ENCODE data around the gene ATXN2. TPM values are rescaled to one million over a fixed set of nuclear protein-coding genes. Genes with fewer than 3 reads are reported as not detected.
"Not testable (repeated sequence)": the region's sequence is repeated elsewhere in the genome, so short reads cannot be mapped to it uniquely, and the experiment has no call there.

ATXN2 gene
- total RNA-seq, 1 experiment from 2014 or later: 18.9 TPM

GRCh38 chr12:111405149-111405858 lies 193.8 kb downstream of the ATXN2 start:
- peak; percentile 98 for DNase-seq (ENCODE audit: low read depth)

- peak; percentile 54 for DNase-seq (ENCODE audit: low read depth)
Measured at GRCh38 chr12:111404362-111405148, 194.6 kb downstream of the ATXN2 start.

- DNase-seq (ENCODE audit: low read depth): not testable (repeated sequence)
Measured at GRCh38 chr12:111402490-111402824, 196.7 kb downstream of the ATXN2 start.

Small RNA genes within 50 kb of the gene (small RNA-seq; reads per million reads assigned to genes)
- not detected for gene RF00066

Other genes starting within 250 kb of the ATXN2 start
- gene PHETA1, start 230.2 kb downstream of the ATXN2 start, total RNA-seq (2014; rRNA removed; shearing (Covaris generic)): 4.1 and 4.2 TPM in 2 replicates
- gene SH2B3, start 193.4 kb downstream of the ATXN2 start, total RNA-seq (2014; rRNA removed; shearing (Covaris generic)): 60.1 and 69.6 TPM in 2 replicates
- 17.8 and 18.9 TPM in 2 replicates for gene BRAP, start 86.6 kb upstream of the ATXN2 start, total RNA-seq (2014; rRNA removed; shearing (Covaris generic))
- gene ACAD10, start 86.7 kb upstream of the ATXN2 start, total RNA-seq (2014; rRNA removed; shearing (Covaris generic)): 10.7 and 12.9 TPM in 2 replicates
- gene ALDH2, start 167.6 kb upstream of the ATXN2 start, total RNA-seq (2014; rRNA removed; shearing (Covaris generic)): 31.7 and 41.3 TPM in 2 replicates
- gene MAPKAPK5, start 242.9 kb upstream of the ATXN2 start, total RNA-seq (2014; rRNA removed; shearing (Covaris generic)): 42.7 and 45.4 TPM in 2 replicates